MM.1S (cell line): ENCODE data around the gene MALRD1.

Experiments
- DNase-seq: peaks from one replicate; pipeline ENCODE4 v3.0.0-alpha.2; 2015
- H2AFZ ChIP-seq: fragments of 300-600 bp; sonication (generic); 2 replicates; pipeline ENCODE4 v1.6.0; 2016; ENCODE audit warnings: antibody characterized with exemption, low read length
- H3F3A ChIP-seq: fragments of 300-600 bp; sonication (generic); 2 replicates; pipeline ENCODE4 v1.6.1; 2016; ENCODE audit warnings: mild to moderate bottlenecking, antibody characterized with exemption, low read length, moderate library complexity, mixed read lengths; ENCODE audit not compliant: insufficient read depth
- H3K27ac ChIP-seq: fragments of 300-600 bp; sonication (generic); 2 replicates; pipeline ENCODE4 v1.5.1; 2016; ENCODE audit warnings: mild to moderate bottlenecking, low read length
- H3K27me3 ChIP-seq: fragments of 300-600 bp; sonication (generic); replicated peaks from 2 replicates; pipeline ENCODE4 v1.6.0; 2016; ENCODE audit warnings: low read length; ENCODE audit not compliant: insufficient read depth
- H3K36me3 ChIP-seq: fragments of 300-600 bp; sonication (generic); replicated peaks from 2 replicates; pipeline ENCODE4 v1.6.1; 2016; ENCODE audit warnings: mild to moderate bottlenecking, low read length, mixed read lengths; ENCODE audit not compliant: insufficient read depth
- H3K4me1 ChIP-seq: fragments of 300-600 bp; sonication (generic); 2 replicates; pipeline ENCODE4 v1.6.1; 2016; ENCODE audit warnings: low read length, mixed read lengths
- H3K4me2 ChIP-seq: fragments of 300-600 bp; sonication (generic); 2 replicates; pipeline ENCODE4 v1.6.0; 2016; ENCODE audit warnings: low read depth, low read length
- H3K4me3 ChIP-seq: fragments of 300-600 bp; sonication (generic); 2 replicates; pipeline ENCODE4 v1.5.1; 2016; ENCODE audit warnings: low read length, mixed read lengths
- H3K79me2 ChIP-seq: fragments of 300-600 bp; sonication (generic); 2 replicates; pipeline ENCODE4 v1.6.1; 2016; ENCODE audit warnings: mixed run types, low read length, mixed read lengths
- H3K9ac ChIP-seq: fragments of 300-600 bp; sonication (generic); 2 replicates; pipeline ENCODE4 v1.6.1; 2016; ENCODE audit warnings: low read length, mixed read lengths
- H3K9me2 ChIP-seq: fragments of 300-600 bp; sonication (generic); replicated peaks from 2 replicates; pipeline ENCODE4 v1.6.1; 2016; ENCODE audit warnings: mild to moderate bottlenecking, low read length, mixed read lengths; ENCODE audit not compliant: insufficient read depth
- H3K9me3 ChIP-seq: fragments of 300-600 bp; sonication (generic); replicated peaks from 2 replicates; pipeline ENCODE4 v1.6.1; 2016; ENCODE audit warnings: mild to moderate bottlenecking, low read length, mixed read lengths; ENCODE audit not compliant: insufficient read depth
- H4K20me1 ChIP-seq: fragments of 300-600 bp; sonication (generic); 2 replicates; pipeline ENCODE4 v1.6.1; 2016; ENCODE audit warnings: mild to moderate bottlenecking, low read length, moderate library complexity, mixed read lengths; ENCODE audit not compliant: insufficient read depth
- CTCF ChIP-seq: fragments of 300-600 bp; sonication (generic); IDR thresholded peaks from 2 replicates; pipeline ENCODE4 v1.5.1; 2016; ENCODE audit warnings: antibody characterized with exemption, low read length, mixed read lengths
- EZH2 ChIP-seq: fragments of 300-600 bp; sonication (generic); optimal IDR thresholded peaks from 2 replicates; pipeline ENCODE3; 2017; ENCODE audit warnings: low read depth, mild to moderate bottlenecking, antibody characterized with exemption, low read length, mixed read lengths
- EZH2phosphoT487 ChIP-seq: fragments of 300-600 bp; sonication (generic); IDR thresholded peaks from 2 replicates; pipeline ENCODE4 v1.6.1; 2018; ENCODE audit warnings: antibody characterized with exemption, low read length

MALRD1 gene

GRCh38 chr10:19221216-19221615 is 172.6 kb downstream of the MALRD1 start:
- Histone ChIP-seq H2AFZ (no peak overlapping the region), H4K20me1 (no peaks in the 10 kb centered on the region), H3K36me3 (no peaks in the 10 kb centered on the region), H3K27me3 (no peaks in the 10 kb centered on the region), H3K4me1 (no peaks in the 10 kb centered on the region), H3K4me3 (no peak overlapping the region), H3F3A (no peaks in the 10 kb centered on the region), H3K79me2 (no peaks in the 10 kb centered on the region), H3K4me2 (no peak overlapping the region), H3K9me3 (no peaks in the 10 kb centered on the region), H3K9ac (no peak overlapping the region), H3K27ac (no peak overlapping the region), H3K9me2 (no peaks in the 10 kb centered on the region)
- no peak for TF ChIP-seq EZH2phosphoT487
- no peak for TF ChIP-seq CTCF
- TF ChIP-seq EZH2 = no peak
- DNase-seq = no peak

- H3K36me3 ChIP-seq = no peaks in the 10 kb centered on the region
- TF ChIP-seq CTCF = no peak
- no peak for TF ChIP-seq EZH2
- no peak for TF ChIP-seq EZH2phosphoT487
- H3K27me3 ChIP-seq = no peaks in the 10 kb centered on the region
- H3K9ac ChIP-seq = no peak overlapping the region
- no peak overlapping the region for H3K4me2 ChIP-seq
- no peaks in the 10 kb centered on the region for H3K79me2 ChIP-seq
- no peaks in the 10 kb centered on the region for H3K9me3 ChIP-seq
- H3K27ac ChIP-seq = no peak overlapping the region
- H3K4me3 ChIP-seq = no peak overlapping the region
- no peaks in the 10 kb centered on the region for H4K20me1 ChIP-seq
- H2AFZ ChIP-seq = no peak overlapping the region
- no peaks in the 10 kb centered on the region for H3K4me1 ChIP-seq
- no peak for DNase-seq
- no peaks in the 10 kb centered on the region for H3F3A ChIP-seq
- H3K9me2 ChIP-seq = no peaks in the 10 kb centered on the region
These were observed 177.4 kb downstream of the MALRD1 start for GRCh38 chr10:19226025-19226424.

DNA sequence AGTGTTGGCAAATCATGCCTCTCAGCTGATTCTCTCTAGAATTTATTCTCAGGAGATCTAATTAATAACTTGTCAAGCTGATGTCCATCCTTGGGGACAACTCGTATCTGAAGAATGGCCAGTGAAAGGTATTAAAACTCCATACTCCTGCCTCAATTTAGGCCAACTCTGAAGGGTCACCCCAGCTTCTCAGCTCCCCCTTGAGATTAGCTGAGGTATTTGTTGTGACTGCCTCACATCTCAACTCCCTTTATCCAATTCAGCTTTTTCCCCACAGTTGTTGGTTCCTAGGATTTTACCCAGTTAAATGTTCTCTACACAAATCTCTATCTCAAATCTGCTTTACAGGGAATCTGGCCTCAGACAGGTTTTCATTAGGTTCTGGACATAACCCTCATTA is 182.4 kb downstream of the MALRD1 start:
- H3K9me3 ChIP-seq = no peaks in the 10 kb centered on the region
- no peak overlapping the region for H3K4me2 ChIP-seq
- H3K4me1 ChIP-seq = no peaks in the 10 kb centered on the region
- no peaks in the 10 kb centered on the region for H3F3A ChIP-seq
- no peaks in the 10 kb centered on the region for H3K9me2 ChIP-seq
- no peak for TF ChIP-seq CTCF
- TF ChIP-seq EZH2 = no peak
- no peak for TF ChIP-seq EZH2phosphoT487
- H3K4me3 ChIP-seq = no peak overlapping the region
- no peaks in the 10 kb centered on the region for H4K20me1 ChIP-seq
- no peak for DNase-seq
- no peaks in the 10 kb centered on the region for H3K27me3 ChIP-seq
- H3K79me2 ChIP-seq = no peaks in the 10 kb centered on the region
- H2AFZ ChIP-seq = no peak overlapping the region
- no peaks in the 10 kb centered on the region for H3K36me3 ChIP-seq
- H3K27ac ChIP-seq = no peak overlapping the region
- no peak overlapping the region for H3K9ac ChIP-seq
